HL-60 (cell line): ENCODE data around the gene SLC16A11.

Source experiments
- CTCF ChIP-seq: IDR thresholded peaks from one replicate; pipeline ENCODE4 v1.5.1; 2011; ENCODE audit warnings: low read length, control low read depth, inconsistent platforms; ENCODE audit not compliant: insufficient read depth
- GABPA ChIP-seq: IDR thresholded peaks from 2 replicates; pipeline ENCODE4 v1.6.1; 2012; ENCODE audit warnings: low read depth
- POLR2AphosphoS5 ChIP-seq: IDR thresholded peaks from 2 replicates; pipeline ENCODE4 v1.6.1; 2012; ENCODE audit warnings: low read depth
- REST ChIP-seq: IDR thresholded peaks from 2 replicates; pipeline ENCODE4 v1.6.1; 2012; ENCODE audit warnings: low read depth; ENCODE audit not compliant: insufficient replicate concordance
- SPI1 ChIP-seq: IDR thresholded peaks from 2 replicates; pipeline ENCODE4 v1.6.1; 2012; ENCODE audit warnings: low read depth, mild to moderate bottlenecking, borderline replicate concordance

- TF ChIP-seq POLR2AphosphoS5 = no peak
- no peak for TF ChIP-seq CTCF
- TF ChIP-seq SPI1 = no peak
- no peak for TF ChIP-seq GABPA
- no peak for TF ChIP-seq REST
Observed at GRCh38 chr17:7029096-7029495, 14.8 kb downstream of the SLC16A11 start.
